BLaER1 (cell line): ENCODE data around the gene SLC25A20.

Source experiments
- H3K27ac ChIP-seq: shearing (Covaris generic); formaldehyde crosslinking; 2 replicates; pipeline ENCODE4 v1.8.1; 2022
- H3K27me3 ChIP-seq: shearing (Covaris generic); formaldehyde crosslinking; 2 replicates; pipeline ENCODE4 v1.8.1; 2022
- H3K36me3 ChIP-seq: shearing (Covaris generic); formaldehyde crosslinking; 2 replicates; pipeline ENCODE4 v1.8.1; 2022
- H3K4me1 ChIP-seq: shearing (Covaris generic); formaldehyde crosslinking; 2 replicates; pipeline ENCODE4 v1.8.1; 2022
- H3K4me2 ChIP-seq: shearing (Covaris generic); formaldehyde crosslinking; 2 replicates; pipeline ENCODE4 v1.8.1; 2022
- H3K4me3 ChIP-seq: shearing (Covaris generic); formaldehyde crosslinking; 2 replicates; pipeline ENCODE4 v1.8.1; 2022
- H3K9ac ChIP-seq: shearing (Covaris generic); formaldehyde crosslinking; 2 replicates; pipeline ENCODE4 v1.8.1; 2022
- H3K9me3 ChIP-seq: shearing (Covaris generic); formaldehyde crosslinking; 2 replicates; pipeline ENCODE4 v1.8.1; 2022
- H4K20me1 ChIP-seq: shearing (Covaris generic); formaldehyde crosslinking; 2 replicates; pipeline ENCODE4 v1.8.1; 2022
- Cebpa-rat ChIP-seq: shearing (Covaris generic); IDR thresholded peaks from 2 replicates; pipeline ENCODE4 v1.8.1; 2022

The SLC25A20 gene

GRCh38 chr3:48898383-48899234 is at the start of gene SLC25A20:
Gene SLC25A20, minus strand, starts transcription at chr3:48898882. Its CDS starts 88 bp downstream, at chr3:48898794.
- no peaks in the 10 kb centered on the region for H3K9me3 ChIP-seq
- peak within 1 kb of the TSS; percentile 84 for H3K9ac ChIP-seq
- H4K20me1 ChIP-seq, result no peaks in the 10 kb centered on the region
- no peak for TF ChIP-seq Cebpa-rat
- H3K4me3 ChIP-seq, result peak within 1 kb of the TSS; percentile 86
- H3K4me1 ChIP-seq, result peaks cover 41% of the 10 kb centered on the region
- H3K27me3 ChIP-seq, result no peaks in the 10 kb centered on the region
- peak within 1 kb of the TSS; percentile 80 for H3K27ac ChIP-seq
- H3K36me3 ChIP-seq, result no peaks in the 10 kb centered on the region
- H3K4me2 ChIP-seq, result peak within 1 kb of the TSS; percentile 95

GRCh38 chr3:48945891-48946549 is 47.3 kb upstream of the SLC25A20 start:
- Histone ChIP-seq H4K20me1 (peaks cover 25% of the 10 kb centered on the region), H3K4me2 (peak overlapping the region; percentile 85), H3K27me3 (no peaks in the 10 kb centered on the region), H3K27ac (peak overlapping the region; percentile 71), H3K9me3 (no peaks in the 10 kb centered on the region), H3K9ac (peak overlapping the region; percentile 69), H3K4me1 (peaks cover 59% of the 10 kb centered on the region), H3K4me3 (peak overlapping the region; percentile 30; the same call in 1 of the 2 replicates), H3K36me3 (peaks cover 41% of the 10 kb centered on the region; the same call in 1 of the 2 replicates)
- no peak for TF ChIP-seq Cebpa-rat

GRCh38 chr3:48945432-48945831 is 46.8 kb upstream of the SLC25A20 start:
- Histone ChIP-seq H3K4me3 (peak overlapping the region; percentile 30; the same call in 1 of the 2 replicates), H3K27me3 (no peaks in the 10 kb centered on the region), H3K27ac (peak overlapping the region; percentile 71), H3K4me1 (peaks cover 59% of the 10 kb centered on the region), H3K9ac (peak overlapping the region; percentile 69), H3K4me2 (peak overlapping the region; percentile 85), H3K36me3 (peaks cover 41% of the 10 kb centered on the region; the same call in 1 of the 2 replicates), H4K20me1 (peaks cover 25% of the 10 kb centered on the region), H3K9me3 (no peaks in the 10 kb centered on the region)
- no peak for TF ChIP-seq Cebpa-rat

- no peak overlapping the region for H3K4me2 ChIP-seq
- no peaks in the 10 kb centered on the region for H3K9me3 ChIP-seq
- peaks cover 11% of the 10 kb centered on the region for H3K4me1 ChIP-seq
- peaks cover 38% of the 10 kb centered on the region for H4K20me1 ChIP-seq
- H3K4me3 ChIP-seq, result no peak overlapping the region
- TF ChIP-seq Cebpa-rat, result no peak
- no peaks in the 10 kb centered on the region for H3K27me3 ChIP-seq
- H3K27ac ChIP-seq, result no peak overlapping the region
- peaks cover 78% of the 10 kb centered on the region for H3K36me3 ChIP-seq
- no peak overlapping the region for H3K9ac ChIP-seq
Measured at GRCh38 chr3:48938689-48939088, 40.0 kb upstream of the SLC25A20 start.

GRCh38 chr3:48938156-48938555 is 39.5 kb upstream of the SLC25A20 start:
- TF ChIP-seq Cebpa-rat, result no peak
- Histone ChIP-seq H3K4me2 (no peak overlapping the region), H3K36me3 (peaks cover 78% of the 10 kb centered on the region), H3K4me3 (no peak overlapping the region), H3K4me1 (peaks cover 6% of the 10 kb centered on the region), H3K9ac (no peak overlapping the region), H4K20me1 (peaks cover 42% of the 10 kb centered on the region), H3K27ac (no peak overlapping the region), H3K9me3 (no peaks in the 10 kb centered on the region), H3K27me3 (no peaks in the 10 kb centered on the region)

GRCh38 chr3:48935530-48935929 is 36.8 kb upstream of the SLC25A20 start:
- H3K9me3 ChIP-seq, result no peaks in the 10 kb centered on the region
- H3K4me1 ChIP-seq, result no peaks in the 10 kb centered on the region
- H3K4me3 ChIP-seq, result no peak overlapping the region
- peaks cover 88% of the 10 kb centered on the region for H3K36me3 ChIP-seq
- no peaks in the 10 kb centered on the region for H3K27me3 ChIP-seq
- H3K9ac ChIP-seq, result no peak overlapping the region
- peaks cover 68% of the 10 kb centered on the region for H4K20me1 ChIP-seq
- TF ChIP-seq Cebpa-rat, result no peak
- no peak overlapping the region for H3K4me2 ChIP-seq
- no peak overlapping the region for H3K27ac ChIP-seq

- TF ChIP-seq Cebpa-rat, result no peak
- peaks cover 99% of the 10 kb centered on the region for H3K36me3 ChIP-seq
- H3K27me3 ChIP-seq, result no peaks in the 10 kb centered on the region
- H3K9me3 ChIP-seq, result no peaks in the 10 kb centered on the region
- H3K4me3 ChIP-seq, result no peak overlapping the region
- no peak overlapping the region for H3K27ac ChIP-seq
- peaks cover 79% of the 10 kb centered on the region for H4K20me1 ChIP-seq
- H3K9ac ChIP-seq, result no peak overlapping the region
- H3K4me1 ChIP-seq, result peaks cover 2% of the 10 kb centered on the region
- H3K4me2 ChIP-seq, result no peak overlapping the region
Measured at GRCh38 chr3:48934333-48934991, 35.8 kb upstream of the SLC25A20 start.

GRCh38 chr3:48931944-48932580 is 33.4 kb upstream of the SLC25A20 start:
- TF ChIP-seq Cebpa-rat, result no peak
- peaks cover 99% of the 10 kb centered on the region for H3K36me3 ChIP-seq
- H4K20me1 ChIP-seq, result peaks cover 99% of the 10 kb centered on the region
- H3K27ac ChIP-seq, result no peak overlapping the region
- no peaks in the 10 kb centered on the region for H3K9me3 ChIP-seq
- peaks cover 26% of the 10 kb centered on the region for H3K4me1 ChIP-seq
- no peaks in the 10 kb centered on the region for H3K27me3 ChIP-seq
- H3K4me3 ChIP-seq, result no peak overlapping the region
- no peak overlapping the region for H3K4me2 ChIP-seq
- no peak overlapping the region for H3K9ac ChIP-seq

GRCh38 chr3:48930590-48930989 is 31.9 kb upstream of the SLC25A20 start:
- no peak for TF ChIP-seq Cebpa-rat
- no peak overlapping the region for H3K4me2 ChIP-seq
- peaks cover 99% of the 10 kb centered on the region for H3K36me3 ChIP-seq
- H3K9ac ChIP-seq, result no peak overlapping the region
- no peaks in the 10 kb centered on the region for H3K9me3 ChIP-seq
- H3K4me1 ChIP-seq, result peaks cover 34% of the 10 kb centered on the region
- H3K4me3 ChIP-seq, result no peak overlapping the region
- H3K27me3 ChIP-seq, result no peaks in the 10 kb centered on the region
- peaks cover 100% of the 10 kb centered on the region for H4K20me1 ChIP-seq
- no peak overlapping the region for H3K27ac ChIP-seq
